Coronary artery (tissue), 2 donors: ENCODE measurements around the gene GATAD2A.

ENCODE experiments used
- DNase-seq: peaks from one replicate; pipeline ENCODE4 v3.0.0-alpha.2; 2017; ENCODE audit warnings: low spot score
- H3K27ac ChIP-seq, 2 donors: fragments of 200-600 bp; sonication (generic); one replicate each; pipeline ENCODE4 v1.5.1; 2016 to 2019
- H3K4me3 ChIP-seq: fragments of 200-600 bp; sonication (generic); 2 replicates; pipeline ENCODE4 v1.5.1; 2016; ENCODE audit warnings: mild to moderate bottlenecking, moderate library complexity
- TF ChIP-seq, protein P1 (sequence below): fragments of 200-600 bp; sonication (generic); IDR thresholded peaks from one replicate; pipeline ENCODE4 v1.5.1; 2019; ENCODE audit warnings: antibody characterized with exemption

Gene GATAD2A

DNA sequence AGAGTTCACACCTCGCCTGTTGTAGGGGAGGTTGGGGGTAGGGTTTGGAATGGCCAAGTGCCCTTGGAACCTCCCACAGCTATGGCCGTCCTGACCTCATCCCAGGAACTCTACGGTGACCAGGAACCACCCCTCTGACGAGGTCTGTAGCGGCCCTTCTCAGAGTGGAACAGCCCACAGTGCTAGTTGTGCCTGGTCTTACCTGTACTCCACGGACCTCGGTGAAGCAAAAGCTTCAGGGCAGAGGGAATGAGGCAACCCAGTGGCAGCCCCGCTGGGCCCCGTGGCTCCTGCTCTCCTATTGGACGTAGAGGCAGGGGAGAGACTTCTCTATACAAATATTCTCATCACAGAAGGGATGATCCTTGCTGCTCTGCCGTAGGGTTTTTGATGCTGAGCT is 102.7 kb downstream of the GATAD2A start:
- TF ChIP-seq, protein P1, sequence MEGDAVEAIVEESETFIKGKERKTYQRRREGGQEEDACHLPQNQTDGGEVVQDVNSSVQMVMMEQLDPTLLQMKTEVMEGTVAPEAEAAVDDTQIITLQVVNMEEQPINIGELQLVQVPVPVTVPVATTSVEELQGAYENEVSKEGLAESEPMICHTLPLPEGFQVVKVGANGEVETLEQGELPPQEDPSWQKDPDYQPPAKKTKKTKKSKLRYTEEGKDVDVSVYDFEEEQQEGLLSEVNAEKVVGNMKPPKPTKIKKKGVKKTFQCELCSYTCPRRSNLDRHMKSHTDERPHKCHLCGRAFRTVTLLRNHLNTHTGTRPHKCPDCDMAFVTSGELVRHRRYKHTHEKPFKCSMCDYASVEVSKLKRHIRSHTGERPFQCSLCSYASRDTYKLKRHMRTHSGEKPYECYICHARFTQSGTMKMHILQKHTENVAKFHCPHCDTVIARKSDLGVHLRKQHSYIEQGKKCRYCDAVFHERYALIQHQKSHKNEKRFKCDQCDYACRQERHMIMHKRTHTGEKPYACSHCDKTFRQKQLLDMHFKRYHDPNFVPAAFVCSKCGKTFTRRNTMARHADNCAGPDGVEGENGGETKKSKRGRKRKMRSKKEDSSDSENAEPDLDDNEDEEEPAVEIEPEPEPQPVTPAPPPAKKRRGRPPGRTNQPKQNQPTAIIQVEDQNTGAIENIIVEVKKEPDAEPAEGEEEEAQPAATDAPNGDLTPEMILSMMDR, result no peak
- no peak overlapping the region for H3K4me3 ChIP-seq
- no peak overlapping the region for H3K27ac ChIP-seq
- DNase-seq, result no peak

DNA sequence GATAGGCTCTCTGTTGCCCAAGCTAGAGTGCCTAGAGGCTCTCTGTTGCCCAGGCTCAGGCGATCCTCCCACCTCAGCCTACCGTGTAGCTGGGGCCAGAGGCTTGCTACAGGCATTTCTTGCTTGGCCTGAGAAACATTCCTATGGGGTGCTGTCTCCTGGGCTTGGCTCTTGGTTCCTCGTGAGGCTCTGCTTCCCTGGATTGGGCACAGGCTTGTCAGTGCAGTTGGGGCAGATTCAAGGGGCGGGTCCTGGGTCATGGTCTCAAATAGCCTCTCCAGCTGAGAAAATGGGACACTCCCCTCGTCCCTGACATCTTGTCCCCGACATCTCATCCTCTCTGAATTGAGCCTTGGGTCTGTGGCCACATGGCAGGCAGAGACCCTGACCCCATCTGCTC is 105.0 kb downstream of the GATAD2A start:
- H3K27ac ChIP-seq, result no peak overlapping the region
- TF ChIP-seq, protein P1, result no peak
- no peak for DNase-seq
- H3K4me3 ChIP-seq, result no peak overlapping the region

DNA sequence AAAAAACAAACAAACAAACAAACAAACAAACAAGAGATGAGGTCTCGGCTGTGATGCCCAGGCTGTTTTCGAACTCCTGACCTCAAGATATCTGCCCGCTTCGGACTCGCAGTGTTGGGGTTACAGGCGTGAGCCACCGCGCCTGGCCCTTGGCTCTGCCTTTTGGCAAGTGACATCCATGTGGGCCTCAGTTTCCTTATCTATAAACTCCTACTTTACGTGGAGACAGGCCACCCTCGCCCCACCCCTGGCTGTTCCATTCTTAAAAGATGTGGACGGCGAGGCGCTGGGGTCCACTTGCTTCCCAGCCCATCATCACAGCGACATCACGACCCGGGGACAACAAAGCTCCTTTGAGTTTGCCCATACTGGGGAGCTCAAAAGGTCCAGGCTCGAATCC is 108.2 kb downstream of the GATAD2A start:
- Histone ChIP-seq H3K27ac (no peak overlapping the region), H3K4me3 (peak overlapping the region; percentile 46)
- no peak for DNase-seq
- TF ChIP-seq, protein P1, result no peak

DNA sequence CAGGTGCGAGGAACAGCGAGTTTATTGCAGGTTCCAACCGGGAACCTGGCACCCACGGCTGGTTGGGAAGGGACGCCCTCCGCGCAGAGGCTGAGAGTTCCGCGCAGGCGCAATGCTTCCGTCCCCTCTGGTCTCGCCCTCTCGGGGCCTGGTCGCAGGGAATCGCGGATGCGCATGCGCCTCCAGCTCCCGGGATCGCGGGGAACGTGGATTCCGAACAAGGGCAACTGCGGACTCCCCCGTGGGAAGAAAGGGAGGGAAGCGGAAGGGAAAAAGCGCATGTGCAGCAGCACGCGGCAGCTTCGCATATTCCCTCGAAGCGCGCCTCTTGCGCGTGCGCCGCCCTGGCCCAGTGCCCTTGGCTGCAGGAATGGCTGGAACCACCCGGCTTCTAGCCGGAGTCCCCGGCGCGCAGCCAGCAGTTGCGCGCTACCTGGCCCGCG is 108.8 kb downstream of the GATAD2A start:
- no peak for DNase-seq
- Histone ChIP-seq H3K27ac (no peak overlapping the region), H3K4me3 (peak overlapping the region; percentile 46)
- TF ChIP-seq, protein P1, result no peak

DNA sequence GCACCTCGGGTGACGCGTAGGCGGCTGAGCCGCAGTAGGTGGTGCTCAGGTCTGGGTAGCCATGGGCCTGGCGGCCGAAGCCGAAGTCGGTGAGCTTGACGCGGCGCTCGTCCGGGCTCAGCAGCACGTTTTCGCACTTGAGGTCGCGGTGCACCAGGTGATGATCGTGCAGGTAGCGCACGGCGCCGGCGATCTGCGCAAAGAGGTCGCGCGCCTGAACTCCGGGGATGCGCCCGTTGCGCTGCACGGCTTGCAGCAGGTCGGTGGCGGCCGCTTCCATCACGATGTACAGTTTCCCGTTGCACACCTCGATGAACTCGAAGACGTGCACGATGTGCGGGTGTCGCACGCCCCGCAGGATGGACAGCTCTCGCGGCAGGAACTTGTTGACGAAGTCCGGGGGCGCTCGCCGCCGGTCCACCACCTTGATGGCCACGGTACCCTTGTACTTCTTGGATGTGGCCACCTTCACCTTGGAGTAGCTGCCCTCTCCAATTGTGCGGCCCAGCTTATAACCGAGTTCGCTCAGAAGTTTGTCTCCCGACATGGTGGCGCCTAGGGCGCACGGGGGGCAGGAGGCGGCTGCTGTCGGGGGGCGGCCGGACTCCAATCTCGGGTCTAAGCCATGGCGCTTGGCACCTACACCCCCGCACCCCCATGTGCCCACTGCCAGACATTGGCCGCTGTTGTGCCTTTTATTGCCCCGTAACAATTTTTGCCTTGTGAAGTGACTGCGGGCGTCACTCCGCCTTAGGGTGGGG is 109.6 kb downstream of the GATAD2A start, which contains the start of gene TSSK6:
TSSK6 (minus strand) TSS at position 668 of the 761 bp plus-strand sequence; CDS start at position 547, 121 bp downstream.
- no peak for DNase-seq
- Histone ChIP-seq H3K27ac (peak within 1 kb of the TSS; percentile 68 to 94), H3K4me3 (peak within 1 kb of the TSS; percentile 95)
- TF ChIP-seq, protein P1, result no peak

DNA sequence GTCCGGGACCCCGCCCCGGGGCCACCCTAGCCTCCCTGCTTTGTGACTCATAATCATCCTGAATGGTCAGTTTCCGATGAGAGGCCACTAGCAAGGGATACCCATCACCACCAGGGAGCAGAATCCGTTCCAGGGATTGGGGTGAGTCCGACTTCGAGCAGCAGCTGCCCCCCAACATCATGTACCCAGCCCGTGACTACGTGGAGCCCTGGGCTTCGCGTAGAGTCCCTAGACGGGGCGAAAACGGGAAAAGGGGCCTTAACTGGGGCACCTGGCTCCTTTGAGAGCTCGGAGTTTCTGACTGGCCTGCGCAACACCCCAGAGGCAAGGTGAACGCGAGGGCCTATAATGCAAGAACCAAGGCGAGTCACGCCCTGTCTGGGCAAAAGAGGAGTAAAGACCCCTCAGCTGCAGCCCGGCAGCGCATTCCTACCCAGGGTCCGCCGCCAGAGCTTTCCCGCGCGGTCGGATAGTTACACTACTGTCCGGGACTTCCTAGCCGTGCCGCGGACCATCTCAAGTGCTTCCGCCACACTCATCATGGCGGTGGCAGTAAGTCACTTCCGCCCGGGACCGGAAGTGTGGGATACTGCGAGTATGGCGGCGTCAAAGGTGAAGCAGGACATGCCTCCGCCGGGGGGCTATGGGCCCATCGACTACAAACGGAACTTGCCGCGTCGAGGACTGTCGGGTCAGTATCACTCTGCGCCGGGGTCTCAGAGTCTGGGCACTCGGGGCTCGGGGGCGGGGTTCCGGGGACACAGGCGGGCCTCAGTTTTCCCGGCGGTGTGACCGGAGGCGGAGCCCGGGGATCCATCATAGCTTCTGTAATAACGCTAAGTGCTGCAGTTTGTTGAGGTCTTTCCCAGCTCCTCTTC is 110.4 kb downstream of the GATAD2A start, which contains the start of gene NDUFA13:
NDUFA13 (plus strand) TSS at position 584 of the 878 bp plus-strand sequence; CDS start at position 598, 14 bp downstream.
- TF ChIP-seq, protein P1, result no peak
- H3K4me3 ChIP-seq, result peak within 1 kb of the TSS; percentile 95
- peak; percentile 95 for DNase-seq
- peak within 1 kb of the TSS; percentile 68 to 94 for H3K27ac ChIP-seq
